ENCODE measurements around the gene KIF7. TPM values are rescaled to one million over a fixed set of nuclear protein-coding genes. Genes with fewer than 3 reads are reported as not detected.
A peak's percentile ranks its signal among the peaks of the same experiment; 100 is the strongest.

KIF7 gene
- polyA plus RNA-seq, 3 donors: not detected

DNA sequence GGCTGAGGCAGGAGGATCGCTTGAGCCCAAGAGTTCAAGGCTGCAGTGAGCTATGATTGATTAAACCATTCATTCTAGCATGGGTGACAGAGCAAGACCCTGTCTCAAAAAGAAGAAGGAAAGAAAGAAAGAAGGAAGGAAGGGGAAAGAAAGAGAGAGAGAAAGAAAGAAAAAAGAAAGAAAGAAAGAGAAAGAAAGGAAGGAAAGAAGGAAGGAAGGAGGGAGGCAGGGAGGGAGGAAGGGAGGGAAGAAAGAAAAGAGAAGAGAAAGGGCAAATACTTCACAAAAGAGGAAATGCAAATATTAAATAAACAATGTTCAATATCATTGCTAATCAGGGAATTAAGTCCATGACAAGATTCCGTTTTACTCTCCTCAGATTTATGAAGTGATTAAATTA lies 4.0 kb upstream of the KIF7 start:
- no peaks in the 10 kb centered on the region for H3K36me3 ChIP-seq (replicated peaks in 1 of 2; ENCODE audit: control insufficient read depth in 1 of 2, insufficient read depth in 2 of 2, low read length in 2 of 2)
- peaks cover 7 to 12% of the 10 kb centered on the region in 2 donors for H3K36me3 Mint-ChIP-seq
- no peaks in the 10 kb centered on the region for H3K79me2 ChIP-seq (ENCODE audit: insufficient read depth, low read length)
- no peak overlapping the region for H3K4me2 ChIP-seq (replicated peaks; ENCODE audit: extremely low read depth, low read length, poor library complexity, severe bottlenecking)
- peak overlapping the region in 1 of 2 donors; percentile 66 for H3K4me3 Mint-ChIP-seq
- TF ChIP-seq, protein P1, sequence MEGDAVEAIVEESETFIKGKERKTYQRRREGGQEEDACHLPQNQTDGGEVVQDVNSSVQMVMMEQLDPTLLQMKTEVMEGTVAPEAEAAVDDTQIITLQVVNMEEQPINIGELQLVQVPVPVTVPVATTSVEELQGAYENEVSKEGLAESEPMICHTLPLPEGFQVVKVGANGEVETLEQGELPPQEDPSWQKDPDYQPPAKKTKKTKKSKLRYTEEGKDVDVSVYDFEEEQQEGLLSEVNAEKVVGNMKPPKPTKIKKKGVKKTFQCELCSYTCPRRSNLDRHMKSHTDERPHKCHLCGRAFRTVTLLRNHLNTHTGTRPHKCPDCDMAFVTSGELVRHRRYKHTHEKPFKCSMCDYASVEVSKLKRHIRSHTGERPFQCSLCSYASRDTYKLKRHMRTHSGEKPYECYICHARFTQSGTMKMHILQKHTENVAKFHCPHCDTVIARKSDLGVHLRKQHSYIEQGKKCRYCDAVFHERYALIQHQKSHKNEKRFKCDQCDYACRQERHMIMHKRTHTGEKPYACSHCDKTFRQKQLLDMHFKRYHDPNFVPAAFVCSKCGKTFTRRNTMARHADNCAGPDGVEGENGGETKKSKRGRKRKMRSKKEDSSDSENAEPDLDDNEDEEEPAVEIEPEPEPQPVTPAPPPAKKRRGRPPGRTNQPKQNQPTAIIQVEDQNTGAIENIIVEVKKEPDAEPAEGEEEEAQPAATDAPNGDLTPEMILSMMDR (IDR thresholded peaks at IDR 0.05): no peak
- WGBS (ENCODE audit: insufficient coverage): no CpG with 5 or more reads among the region's 2 CpGs
- H3K4me3 ChIP-seq (replicated peaks in 1 of 3; ENCODE audit: low read depth in 2 of 3, low read length in 3 of 3): no peak overlapping the region
- H3K4me1 ChIP-seq (ENCODE audit: control insufficient read depth in 1 of 2, insufficient read depth in 2 of 2, low read length in 2 of 2): peaks cover 7 to 14% of the 10 kb centered on the region in 2 donors
- intact Hi-C loops (cut with micrococcal nuclease): no loop called here
- H3K9me3 Mint-ChIP-seq: peaks cover 0 to 8% (median 6%) of the 10 kb centered on the region in 7 donors
- no peak overlapping the region for H3K9ac ChIP-seq (ENCODE audit: insufficient read depth, low read length, poor library complexity, severe bottlenecking)
- H3K9me3 ChIP-seq (replicated peaks in 1 of 2; ENCODE audit: control insufficient read depth in 1 of 2, insufficient read depth in 1 of 2, low read length in 2 of 2): no peaks in the 10 kb centered on the region
- H3K27ac Mint-ChIP-seq: no peak overlapping the region
- H3K27me3 Mint-ChIP-seq (ENCODE audit: low read depth in 3 of 3): peaks cover 17 to 40% (median 35%) of the 10 kb centered on the region in 3 donors
- no peak for DNase-seq
- no peak overlapping the region for H2AFZ ChIP-seq (ENCODE audit: insufficient read depth, low read depth, low read length, poor library complexity, severe bottlenecking)
- H3K27me3 ChIP-seq (ENCODE audit: control insufficient read depth in 2 of 2, insufficient read depth in 2 of 2, low read length in 2 of 2): peaks cover 22 to 28% of the 10 kb centered on the region in 2 donors
- no peak overlapping the region for H3K27ac ChIP-seq (ENCODE audit: low read depth in 1 of 2, low read length in 2 of 2)
- H3K4me1 Mint-ChIP-seq: peaks cover 18% of the 10 kb centered on the region
- H4K20me1 ChIP-seq (ENCODE audit: insufficient read depth, low read length): no peaks in the 10 kb centered on the region

DNA sequence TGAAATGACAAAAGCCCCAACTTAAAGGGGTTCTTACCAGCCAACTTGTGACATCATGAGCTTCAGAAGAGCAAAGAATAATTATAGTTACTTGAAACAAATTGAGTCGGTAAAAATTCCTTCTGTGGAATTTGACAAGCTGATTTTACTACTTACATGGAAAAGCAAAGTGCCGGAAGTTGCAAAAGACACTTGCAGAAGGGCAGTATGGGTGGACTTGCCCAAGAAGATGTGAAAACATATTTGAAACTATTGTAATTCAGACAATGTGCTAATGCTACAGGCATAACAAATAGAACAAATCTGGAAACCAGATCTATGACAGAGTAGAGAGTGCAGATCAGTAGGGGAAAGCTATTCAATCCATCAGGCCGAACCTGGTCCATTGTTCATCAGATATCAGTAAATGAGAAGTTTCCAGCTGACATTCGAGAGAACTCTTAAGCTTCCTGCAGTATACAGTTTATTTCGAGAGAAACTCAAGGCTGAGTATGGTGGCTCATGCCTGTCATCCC lies 2.5 kb upstream of the KIF7 start:
- no peak overlapping the region for H3K4me3 Mint-ChIP-seq
- Histone ChIP-seq H3K4me1 (ENCODE audit: control insufficient read depth in 1 of 2, insufficient read depth in 2 of 2, low read length in 2 of 2) (peaks cover 7 to 14% of the 10 kb centered on the region in 2 donors), H3K27me3 (ENCODE audit: control insufficient read depth in 2 of 2, insufficient read depth in 2 of 2, low read length in 2 of 2) (peaks cover 30 to 39% of the 10 kb centered on the region in 2 donors), H3K4me3 (replicated peaks in 1 of 3; ENCODE audit: low read depth in 2 of 3, low read length in 3 of 3) (no peak overlapping the region), H3K9me3 (replicated peaks in 1 of 2; ENCODE audit: control insufficient read depth in 1 of 2, insufficient read depth in 1 of 2, low read length in 2 of 2) (no peaks in the 10 kb centered on the region), H4K20me1 (ENCODE audit: insufficient read depth, low read length) (no peaks in the 10 kb centered on the region), H3K79me2 (ENCODE audit: insufficient read depth, low read length) (no peaks in the 10 kb centered on the region), H3K4me2 (replicated peaks; ENCODE audit: extremely low read depth, low read length, poor library complexity, severe bottlenecking) (no peak overlapping the region), H3K27ac (ENCODE audit: low read depth in 1 of 2, low read length in 2 of 2) (no peak overlapping the region), H3K9ac (ENCODE audit: insufficient read depth, low read length, poor library complexity, severe bottlenecking) (no peak overlapping the region), H2AFZ (ENCODE audit: insufficient read depth, low read depth, low read length, poor library complexity, severe bottlenecking) (no peak overlapping the region), H3K36me3 (replicated peaks in 1 of 2; ENCODE audit: control insufficient read depth in 1 of 2, insufficient read depth in 2 of 2, low read length in 2 of 2) (no peaks in the 10 kb centered on the region)
- H3K27ac Mint-ChIP-seq: no peak overlapping the region
- peaks cover 7 to 15% of the 10 kb centered on the region in 2 donors for H3K36me3 Mint-ChIP-seq
- DNase-seq: no peak
- 86% methylated on average over 1 of the region's 5 CpGs for WGBS (ENCODE audit: insufficient coverage)
- TF ChIP-seq, protein P1 (IDR thresholded peaks at IDR 0.05): no peak
- H3K4me1 Mint-ChIP-seq: peaks cover 16% of the 10 kb centered on the region
- intact Hi-C loops (cut with micrococcal nuclease): no loop called here
- H3K9me3 Mint-ChIP-seq: peaks cover 0 to 9% (median 7%) of the 10 kb centered on the region in 7 donors
- peaks cover 28 to 53% (median 45%) of the 10 kb centered on the region in 3 donors for H3K27me3 Mint-ChIP-seq (ENCODE audit: low read depth in 3 of 3)
